Measurements from ENCODE around the gene MYOCD.

Gene MYOCD

GRCh38 chr17:12712941-12713340 lies 47.3 kb downstream of the MYOCD start:
- ATAC-seq: no peak

DNA sequence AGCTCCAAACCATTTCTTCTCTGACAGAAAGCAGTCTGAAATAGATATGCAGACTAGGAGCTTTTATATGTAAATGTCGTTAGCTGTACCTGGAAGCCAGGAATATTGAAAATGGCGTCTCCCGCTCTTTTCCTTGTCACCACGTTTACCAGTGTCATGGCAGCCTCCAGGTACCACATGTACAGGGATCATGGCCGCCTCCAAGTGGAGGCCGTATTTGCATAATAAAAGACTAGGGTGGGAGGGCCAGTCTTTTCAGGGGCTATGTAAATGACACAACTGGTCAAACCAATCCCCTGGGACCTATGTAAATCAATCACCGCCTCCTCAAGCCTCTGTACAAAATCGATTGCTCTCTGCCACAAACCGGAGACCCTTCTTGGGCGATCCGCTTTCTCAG lies 54.3 kb downstream of the MYOCD start:
- no peak for ATAC-seq

- ATAC-seq: no peak
These were observed 55.9 kb downstream of the MYOCD start for GRCh38 chr17:12721581-12721980.

GRCh38 chr17:12722282-12722681 lies 56.6 kb downstream of the MYOCD start:
- ATAC-seq: no peak

- no peak for ATAC-seq
These were observed 60.4 kb downstream of the MYOCD start for GRCh38 chr17:12726131-12726530.

- no peak for ATAC-seq
These were observed 61.5 kb downstream of the MYOCD start for GRCh38 chr17:12727076-12727760.

GRCh38 chr17:12727881-12728280 lies 62.2 kb downstream of the MYOCD start:
- no peak for ATAC-seq

- no peak for ATAC-seq
These were observed 63.4 kb downstream of the MYOCD start for GRCh38 chr17:12729086-12729485.

- ATAC-seq: no peak
These were observed 64.7 kb downstream of the MYOCD start for GRCh38 chr17:12730421-12730820.

GRCh38 chr17:12730931-12731521 lies 65.3 kb downstream of the MYOCD start:
- no peak for ATAC-seq

GRCh38 chr17:12731839-12732238 lies 66.1 kb downstream of the MYOCD start:
- ATAC-seq: no peak

- no peak for ATAC-seq
These were observed 66.7 kb downstream of the MYOCD start for GRCh38 chr17:12732366-12732765.

DNA sequence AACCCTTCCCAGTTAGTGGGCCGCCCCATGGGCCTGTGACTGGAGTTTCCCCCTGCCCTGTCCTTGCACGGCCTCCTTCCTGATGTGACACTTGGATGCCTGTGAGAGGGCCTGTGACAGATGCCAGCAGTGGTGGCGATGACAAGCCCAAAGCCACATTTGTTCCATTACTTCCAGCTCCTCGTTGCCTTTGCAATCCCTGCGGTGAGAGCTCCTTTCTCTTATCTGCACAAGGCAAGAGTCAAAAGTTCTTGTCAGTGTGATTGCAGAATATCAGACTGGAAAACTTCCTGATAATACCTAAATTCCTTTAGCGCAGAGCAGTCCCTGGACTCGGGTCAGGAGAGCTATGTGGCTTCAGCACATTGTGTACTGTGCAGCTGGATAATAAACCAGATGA lies 69.2 kb downstream of the MYOCD start:
- ATAC-seq: no peak

- ATAC-seq: no peak
These were observed 69.8 kb downstream of the MYOCD start for GRCh38 chr17:12735517-12735916.

DNA sequence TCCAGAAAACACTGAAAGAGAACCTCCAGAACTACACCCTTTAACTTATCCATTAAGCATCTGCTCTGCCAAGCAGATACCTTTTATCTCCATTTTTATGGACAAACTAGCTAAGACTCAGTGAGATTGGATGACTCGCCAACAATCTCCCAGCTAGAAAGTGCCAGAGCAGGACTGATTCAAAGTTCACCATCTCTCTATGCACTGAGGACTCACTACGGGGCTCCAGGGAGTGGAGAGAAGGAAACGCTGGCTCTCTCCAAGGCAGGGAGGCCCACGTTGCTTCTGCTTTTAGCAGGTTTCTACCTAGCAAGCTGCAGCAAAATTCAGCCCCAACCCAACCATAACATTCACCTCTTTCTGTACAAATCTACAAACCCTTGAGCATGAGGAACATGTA lies 70.8 kb downstream of the MYOCD start:
- no peak for ATAC-seq

DNA sequence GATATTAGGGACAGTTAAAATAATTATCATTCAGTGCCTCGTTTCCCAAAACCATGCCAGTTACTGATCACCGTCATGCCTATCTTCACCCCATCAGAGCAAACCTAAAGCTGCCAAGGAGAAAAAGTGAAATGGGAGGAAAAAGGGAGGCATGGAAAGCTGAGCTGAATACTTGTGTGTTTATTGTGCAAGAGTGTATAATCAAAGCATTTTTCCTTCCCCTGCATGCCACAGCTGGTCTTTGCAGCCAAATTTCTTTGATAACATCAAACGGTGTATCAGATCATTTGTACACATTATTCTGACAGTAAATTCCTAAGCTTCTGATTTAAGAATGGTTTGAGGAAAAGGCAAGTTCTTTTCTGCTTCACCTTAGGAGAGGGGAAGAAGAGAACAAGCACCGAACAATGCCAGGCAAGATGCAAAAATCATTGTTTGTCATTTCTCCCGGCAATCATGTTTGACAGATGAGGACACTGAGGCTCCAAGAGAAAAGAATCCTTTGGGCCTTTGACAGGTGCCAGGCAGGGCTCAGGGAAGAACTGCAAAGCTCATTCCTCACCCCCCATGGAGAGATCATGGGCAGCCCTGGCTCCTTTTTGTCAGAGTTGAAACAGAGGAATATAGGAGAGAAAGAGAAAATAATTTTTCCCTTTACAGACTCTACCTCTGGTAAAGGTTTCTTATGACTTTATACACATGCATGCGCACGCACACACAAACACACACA lies 72.2 kb downstream of the MYOCD start:
- no peak for ATAC-seq

DNA sequence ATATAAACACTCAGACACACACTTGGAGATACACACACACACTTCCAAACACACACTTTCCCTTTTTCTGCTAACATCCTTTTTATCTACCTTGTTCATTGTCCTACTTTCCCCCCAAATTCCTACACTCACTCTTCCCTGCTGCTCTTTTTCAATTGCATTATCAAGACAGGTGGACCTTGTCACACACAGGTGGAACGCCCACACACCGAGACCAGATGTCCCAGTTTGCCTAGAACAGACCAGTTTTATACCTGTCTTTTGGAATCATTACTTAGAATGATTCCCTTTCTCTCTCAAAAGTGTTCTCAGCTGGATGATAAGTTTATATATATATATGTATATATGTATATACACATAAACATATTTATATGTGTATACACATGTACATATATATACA lies 72.9 kb downstream of the MYOCD start:
- ATAC-seq: no peak

DNA sequence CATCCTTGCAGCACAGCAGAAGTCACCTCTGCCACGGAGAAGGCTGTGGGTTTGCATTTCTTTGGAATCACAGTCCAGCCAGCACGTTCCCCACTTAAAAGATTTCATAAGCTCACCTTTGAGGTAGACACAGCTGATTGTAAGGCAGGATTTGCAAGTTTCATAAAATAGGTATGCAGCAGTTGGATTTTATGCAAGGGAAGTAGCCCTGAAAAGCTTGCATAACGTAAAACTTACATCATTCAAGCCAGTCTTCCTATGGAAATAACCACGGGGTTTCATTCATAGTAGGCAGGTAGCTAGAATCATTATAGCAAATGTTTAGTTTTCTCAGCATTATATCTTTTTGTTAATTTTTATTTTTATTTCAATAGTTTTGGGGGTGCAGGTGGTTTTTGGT lies 73.8 kb downstream of the MYOCD start:
- no peak for ATAC-seq

DNA sequence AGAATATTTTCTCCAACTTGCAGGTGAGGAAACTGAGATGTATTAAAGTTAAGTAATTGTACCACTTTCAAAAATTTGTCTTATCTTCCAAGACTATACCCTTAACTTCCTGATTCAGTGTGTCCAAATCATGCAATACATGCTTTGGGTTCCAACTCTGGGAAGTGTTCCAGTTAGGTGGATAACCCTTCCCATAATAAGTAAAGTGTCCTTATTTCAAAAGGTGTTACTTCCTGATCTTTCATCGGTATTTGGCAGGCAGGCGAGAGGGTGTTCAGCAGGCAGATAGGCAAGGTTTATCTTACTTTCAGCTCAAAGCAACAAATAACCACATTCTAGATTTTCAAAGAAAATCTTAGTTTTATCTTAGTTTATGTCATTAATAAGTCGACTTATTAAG lies 77.4 kb downstream of the MYOCD start:
- no peak for ATAC-seq

DNA sequence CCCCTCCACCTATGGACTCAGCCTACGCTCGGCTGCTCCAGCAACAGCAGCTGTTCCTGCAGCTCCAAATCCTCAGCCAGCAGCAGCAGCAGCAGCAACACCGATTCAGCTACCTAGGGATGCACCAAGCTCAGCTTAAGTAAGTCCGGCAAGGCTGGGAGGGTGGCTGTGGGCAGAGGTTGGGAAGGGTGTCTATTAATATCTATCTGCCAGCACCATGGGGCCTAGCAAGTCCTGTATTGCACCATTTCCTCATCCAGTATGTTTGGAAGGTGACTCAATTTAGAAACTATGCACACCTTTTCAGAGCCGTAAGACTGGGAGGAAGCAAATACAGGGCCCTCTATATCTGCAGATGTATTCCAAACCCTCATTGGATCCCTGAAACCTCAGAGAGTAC lies 78.6 kb downstream of the MYOCD start:
- ATAC-seq: no peak

GRCh38 chr17:12744786-12745185 lies 79.1 kb downstream of the MYOCD start:
- ATAC-seq: no peak

DNA sequence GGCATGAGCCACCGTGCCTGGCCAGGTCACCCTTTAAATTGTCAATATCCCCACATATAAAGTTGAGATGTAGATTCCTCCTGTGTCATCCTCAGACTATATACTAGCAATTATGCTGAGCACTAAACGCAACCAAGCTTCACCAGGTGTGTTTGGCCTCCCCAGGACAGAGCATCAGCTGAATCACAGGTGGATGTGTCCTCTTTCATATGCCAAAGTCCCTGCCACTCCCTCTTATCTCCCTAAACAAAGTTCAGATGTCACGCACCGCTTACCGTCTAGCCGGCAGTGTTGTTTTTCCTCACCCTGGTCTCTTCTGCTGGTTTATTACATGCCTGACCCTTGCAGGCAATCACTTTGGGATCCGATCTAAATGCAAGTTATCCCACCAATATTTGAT lies 79.8 kb downstream of the MYOCD start:
- no peak for ATAC-seq

- ATAC-seq: no peak
These were observed 91.1 kb downstream of the MYOCD start for GRCh38 chr17:12756786-12757185.

DNA sequence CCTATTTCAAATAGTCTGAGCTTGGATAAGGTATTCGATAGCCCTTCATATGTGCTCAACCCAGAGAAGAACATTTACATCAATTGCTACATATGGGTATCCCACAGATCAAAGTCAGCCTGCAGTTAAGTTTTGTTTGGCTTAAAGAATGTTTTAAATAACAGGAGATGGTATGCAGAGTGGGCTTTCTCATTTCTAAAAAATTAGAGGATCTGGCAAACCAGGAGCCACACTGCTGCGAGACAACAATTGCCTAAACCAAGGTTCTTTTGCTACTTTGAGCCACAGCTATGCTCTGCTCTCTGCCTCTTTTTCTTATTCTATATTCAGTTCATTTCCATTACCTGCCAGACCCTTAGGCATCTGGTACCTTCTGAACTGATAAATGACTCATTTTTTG lies 93.4 kb downstream of the MYOCD start:
- no peak for ATAC-seq
